Gastroesophageal sphincter (tissue), 3 donors: Measurements from ENCODE around the gene RFC1.

Source experiments
- POLR2AphosphoS5 ChIP-seq: sonication (generic); formaldehyde crosslinking; IDR thresholded peaks from one replicate; pipeline ENCODE4 v1.6.1; 2017; ENCODE audit warnings: antibody characterized with exemption
- TF ChIP-seq, protein P1 (sequence below), 4 experiments: fragments of 200-600 bp in 2 of 4; fragments of 450-650 bp in 2 of 4; sonication (generic) in 1 of 4; IDR thresholded peaks; one replicate each; pipeline ENCODE4 v1.5.1; 2017 to 2019; ENCODE audit warnings: antibody characterized with exemption in 4 of 4, mild to moderate bottlenecking in 2 of 4, moderate library complexity in 2 of 4

GRCh38 chr4:39346856-39347519 lies 19.2 kb downstream of the RFC1 start:
- TF ChIP-seq, protein P1, sequence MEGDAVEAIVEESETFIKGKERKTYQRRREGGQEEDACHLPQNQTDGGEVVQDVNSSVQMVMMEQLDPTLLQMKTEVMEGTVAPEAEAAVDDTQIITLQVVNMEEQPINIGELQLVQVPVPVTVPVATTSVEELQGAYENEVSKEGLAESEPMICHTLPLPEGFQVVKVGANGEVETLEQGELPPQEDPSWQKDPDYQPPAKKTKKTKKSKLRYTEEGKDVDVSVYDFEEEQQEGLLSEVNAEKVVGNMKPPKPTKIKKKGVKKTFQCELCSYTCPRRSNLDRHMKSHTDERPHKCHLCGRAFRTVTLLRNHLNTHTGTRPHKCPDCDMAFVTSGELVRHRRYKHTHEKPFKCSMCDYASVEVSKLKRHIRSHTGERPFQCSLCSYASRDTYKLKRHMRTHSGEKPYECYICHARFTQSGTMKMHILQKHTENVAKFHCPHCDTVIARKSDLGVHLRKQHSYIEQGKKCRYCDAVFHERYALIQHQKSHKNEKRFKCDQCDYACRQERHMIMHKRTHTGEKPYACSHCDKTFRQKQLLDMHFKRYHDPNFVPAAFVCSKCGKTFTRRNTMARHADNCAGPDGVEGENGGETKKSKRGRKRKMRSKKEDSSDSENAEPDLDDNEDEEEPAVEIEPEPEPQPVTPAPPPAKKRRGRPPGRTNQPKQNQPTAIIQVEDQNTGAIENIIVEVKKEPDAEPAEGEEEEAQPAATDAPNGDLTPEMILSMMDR (IDR thresholded peaks at IDR 0.05) = no peak
- TF ChIP-seq POLR2AphosphoS5 = no peak
